GM19025 (cell line): ENCODE data around the gene CEACAM16.
"Not testable (repeated sequence)": the region's sequence is repeated elsewhere in the genome, so short reads cannot be mapped to it uniquely, and the experiment has no call there.

ENCODE experiments used
- ATAC-seq: cut with Tn5 transposase; IDR thresholded peaks from one replicate; pipeline ENCODE4 v1.9.1; 2021; ENCODE audit warnings: mild to moderate bottlenecking, low read depth, moderate library complexity; ENCODE audit not compliant: unreplicated experiment

Gene CEACAM16

DNA sequence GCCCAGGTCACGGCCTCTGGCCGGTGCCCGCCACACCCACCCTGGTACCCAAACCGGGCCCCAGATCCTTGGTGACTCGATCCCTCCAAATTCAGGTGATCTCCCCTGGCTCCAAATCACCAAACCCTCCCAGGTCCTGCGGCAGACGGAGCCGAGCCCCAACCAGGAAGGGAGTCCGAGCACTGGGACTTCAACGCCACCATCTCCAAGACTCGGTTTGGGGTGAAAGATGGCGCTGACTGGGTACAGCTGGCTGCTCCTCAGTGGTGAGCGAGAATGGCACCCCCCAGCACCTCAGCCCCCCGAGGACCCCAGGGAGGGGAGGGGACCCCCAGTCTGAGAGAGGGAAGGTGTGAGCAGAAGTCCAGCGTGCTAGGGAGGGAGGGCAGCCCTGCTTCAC lies 2.3 kb downstream of the CEACAM16 start:
- ATAC-seq, result no peak

DNA sequence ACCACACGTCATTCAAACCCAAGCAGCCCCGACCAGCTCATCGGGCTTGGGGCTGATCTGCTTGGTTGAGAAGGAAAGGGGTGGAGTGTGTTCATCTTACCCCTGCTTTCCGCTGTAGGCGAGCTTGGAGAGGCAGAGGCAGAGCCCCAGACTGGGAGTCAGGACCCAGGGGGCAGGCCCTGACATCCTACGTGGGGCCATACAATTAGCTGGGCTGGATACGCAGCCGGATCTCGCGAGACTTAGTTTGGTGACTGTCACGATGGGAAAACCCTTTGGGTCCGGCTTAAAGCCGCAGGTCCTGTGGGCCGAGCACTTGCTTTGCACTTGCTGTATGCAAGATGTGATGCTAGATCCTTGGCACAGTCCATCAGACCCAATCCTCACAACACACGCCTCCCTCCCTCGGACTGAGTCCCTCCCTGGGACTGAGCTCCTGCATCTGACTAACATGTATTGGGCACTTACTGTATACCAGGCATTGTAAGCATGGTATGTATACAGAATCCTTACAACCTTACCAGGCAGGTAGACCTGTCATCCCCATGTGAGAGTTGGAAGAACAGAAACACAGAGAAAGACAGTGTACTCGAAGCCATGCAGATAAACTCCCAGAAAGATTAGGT lies 3.7 kb downstream of the CEACAM16 start:
- ATAC-seq, result no peak

- no peak for ATAC-seq
Measured at GRCh38 chr19:44703336-44704078, 4.6 kb downstream of the CEACAM16 start.

DNA sequence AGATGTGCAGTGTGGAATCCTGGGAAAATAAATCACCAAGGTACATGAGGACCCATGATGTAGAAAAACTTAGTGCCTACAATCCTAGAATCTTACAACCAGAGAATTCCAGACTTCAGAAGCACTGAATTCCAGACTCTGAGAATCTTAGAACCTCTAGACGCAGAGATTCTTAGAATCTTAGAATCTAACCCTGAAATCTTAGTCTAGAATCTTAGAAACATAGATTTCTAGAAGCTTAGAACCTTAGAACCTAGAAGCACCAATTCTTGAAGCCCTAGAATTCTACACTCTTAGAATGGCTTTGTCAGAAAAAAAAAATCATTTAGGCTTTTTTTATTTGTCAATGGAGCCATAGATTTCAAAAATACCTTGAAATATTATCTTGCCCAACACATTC lies 6.0 kb downstream of the CEACAM16 start:
- no peak for ATAC-seq

GRCh38 chr19:44705502-44706010 lies 6.6 kb downstream of the CEACAM16 start:
- ATAC-seq, result no peak

DNA sequence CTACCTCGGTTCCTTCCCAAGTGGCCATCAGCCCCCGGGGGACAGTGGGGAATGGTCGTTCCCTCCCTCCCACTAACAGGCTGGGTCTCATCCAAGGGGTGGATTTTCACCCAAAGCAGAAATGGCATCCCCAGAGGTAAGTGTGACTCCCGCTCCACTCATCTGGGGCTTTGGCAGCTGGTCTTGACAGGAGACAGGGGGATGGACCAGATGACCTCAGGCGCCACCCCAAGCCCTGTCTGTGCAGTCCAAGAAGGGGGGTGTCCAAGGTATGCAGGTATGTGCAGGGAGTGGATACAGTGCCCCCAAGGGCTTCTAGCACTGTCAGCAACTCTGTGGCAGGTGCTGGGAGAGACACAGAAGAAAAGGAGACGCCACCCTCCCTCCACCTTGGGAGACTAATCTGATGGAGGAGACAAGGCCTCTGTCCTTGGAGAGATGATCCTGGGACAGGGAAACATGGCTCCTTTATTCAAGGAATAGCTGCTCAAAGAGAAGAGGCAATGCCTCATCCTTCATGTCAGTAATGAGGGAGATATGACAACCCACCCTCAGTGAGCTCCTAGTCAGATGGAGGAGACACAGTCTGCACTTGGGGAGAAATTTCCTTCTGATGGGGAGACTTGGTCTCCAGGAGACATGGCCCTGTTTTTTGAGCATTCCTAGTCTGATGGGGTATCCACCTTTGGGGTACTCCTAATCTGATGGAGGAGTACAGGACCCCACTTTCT lies 7.7 kb downstream of the CEACAM16 start:
- no peak for ATAC-seq

- no peak for ATAC-seq
Measured at GRCh38 chr19:44707794-44708193, 8.8 kb downstream of the CEACAM16 start.

DNA sequence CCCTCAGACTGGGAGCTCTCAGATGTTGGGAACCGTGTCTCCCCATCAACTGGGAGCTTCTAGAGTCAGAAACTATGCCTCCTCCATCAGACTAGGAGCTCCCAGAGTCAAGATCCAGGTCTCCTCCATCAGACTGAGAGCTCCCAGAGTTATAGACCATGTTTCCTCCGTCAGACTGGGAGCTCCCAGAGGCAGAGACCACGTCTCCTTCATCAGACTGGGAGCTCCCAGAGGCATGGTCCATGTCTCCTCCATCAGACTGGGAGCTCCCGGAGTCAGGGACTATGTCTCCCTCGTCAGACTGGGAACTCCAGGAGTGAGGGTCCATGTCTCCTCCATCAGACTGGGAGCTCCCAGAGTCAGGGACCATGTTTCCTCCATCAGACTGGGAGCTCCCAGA lies 10.0 kb downstream of the CEACAM16 start:
- ATAC-seq, result no peak

DNA sequence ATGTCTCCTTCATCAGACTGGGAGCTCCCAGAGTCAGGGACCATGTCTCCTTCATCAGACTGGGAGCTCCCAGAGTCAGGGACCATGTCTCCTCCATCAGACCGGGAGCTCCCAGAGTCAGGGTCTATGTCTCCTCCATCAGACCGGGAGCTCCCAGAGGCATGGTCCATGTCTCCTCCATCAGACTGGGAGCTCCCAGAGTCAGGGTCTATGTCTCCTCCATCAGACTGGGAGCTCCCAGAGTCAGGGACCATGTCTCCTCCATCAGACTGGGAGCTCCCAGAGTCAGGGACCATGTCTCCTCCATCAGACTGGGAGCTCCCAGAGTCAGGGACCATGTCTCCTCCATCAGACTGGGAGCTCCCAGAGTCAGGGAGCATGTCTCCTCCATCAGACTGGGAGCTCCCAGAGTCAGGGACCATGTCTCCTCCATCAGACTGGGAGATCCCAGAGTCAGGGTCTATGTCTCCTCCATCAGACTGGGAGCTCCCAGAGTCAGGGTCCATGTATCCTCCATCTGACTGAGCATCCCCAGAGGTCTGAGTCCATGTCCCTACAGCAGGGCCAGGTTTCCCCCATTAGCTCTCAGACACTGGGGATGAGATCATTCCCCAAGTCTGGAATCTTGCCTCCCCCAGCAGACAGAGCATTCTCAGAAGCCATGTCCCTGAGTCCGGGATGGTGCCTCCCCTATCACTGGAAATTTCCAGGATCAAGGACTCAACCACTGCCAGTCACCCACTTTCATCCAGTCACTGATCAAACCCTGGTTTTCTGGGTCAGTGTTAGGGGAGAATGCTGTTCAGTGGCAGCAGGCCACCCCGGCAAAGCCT lies 10.7 kb downstream of the CEACAM16 start:
- not testable (repeated sequence) for ATAC-seq

DNA sequence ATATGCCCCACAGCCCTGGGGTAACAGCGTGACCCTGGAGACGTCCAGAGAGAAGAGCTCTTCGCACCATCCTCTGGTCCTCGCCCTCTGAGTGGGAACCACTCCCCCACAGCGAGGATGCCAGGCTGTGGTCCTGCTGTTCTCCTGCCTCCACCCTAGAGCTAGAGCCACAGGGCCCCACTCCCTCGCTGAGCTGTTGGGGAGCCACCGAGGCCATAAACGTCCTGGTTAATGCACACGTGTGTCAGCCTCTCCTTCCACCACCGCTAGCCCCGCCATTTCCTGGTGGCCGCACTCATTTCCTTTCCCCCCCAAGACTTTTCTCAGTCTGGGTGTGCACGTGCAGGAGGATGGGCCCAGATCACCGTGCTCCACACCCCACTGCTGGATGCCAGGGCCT lies 11.5 kb downstream of the CEACAM16 start:
- ATAC-seq, result no peak

- ATAC-seq, result no peak
Measured at GRCh38 chr19:44712864-44713515, 14.0 kb downstream of the CEACAM16 start.

- no peak for ATAC-seq
Measured at GRCh38 chr19:44714597-44715169, 15.7 kb downstream of the CEACAM16 start.

- ATAC-seq, result no peak
Measured at GRCh38 chr19:44717603-44718002, 18.7 kb downstream of the CEACAM16 start.

DNA sequence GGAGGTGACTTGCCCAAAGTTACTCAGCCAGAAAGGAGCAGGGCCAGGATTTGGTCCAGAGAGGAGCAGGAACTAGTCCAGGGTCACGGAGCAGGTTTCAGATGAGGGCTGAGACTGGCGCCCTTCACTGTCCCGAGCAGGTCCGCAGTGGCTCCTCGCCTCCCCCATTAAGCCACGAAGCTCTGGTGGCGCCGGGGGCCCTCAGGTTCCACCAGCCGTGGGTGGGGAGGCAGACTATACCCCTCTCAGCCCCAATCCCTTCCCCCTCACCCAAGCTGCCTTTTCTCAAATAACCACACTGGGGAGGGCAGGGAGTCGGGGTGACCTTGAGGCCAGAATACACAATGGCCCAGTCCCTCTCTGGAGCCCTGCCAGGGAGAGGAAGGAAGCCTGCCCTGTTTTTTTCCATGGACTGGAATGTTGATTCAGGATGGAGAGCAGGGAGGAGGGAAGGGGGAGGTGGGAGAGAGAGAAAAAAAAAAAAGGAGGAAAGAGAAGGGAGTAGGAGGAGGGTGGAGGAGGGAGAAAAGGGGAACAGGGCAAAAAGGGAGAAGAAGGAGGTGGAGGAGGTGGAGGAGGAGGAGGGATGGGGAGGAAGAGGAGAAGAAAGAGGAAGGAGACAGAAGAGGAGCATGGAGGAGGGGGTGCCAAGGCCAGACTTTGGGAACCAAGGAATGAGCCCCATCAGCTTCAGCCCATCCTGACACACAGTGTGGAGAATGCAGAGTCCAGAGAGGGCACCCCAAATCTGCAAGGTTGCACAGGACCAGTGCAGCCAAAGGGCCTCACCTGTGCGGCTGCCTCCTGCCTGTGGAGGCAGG lies 19.7 kb downstream of the CEACAM16 start:
- no peak for ATAC-seq

GRCh38 chr19:44719262-44719701 lies 20.3 kb downstream of the CEACAM16 start:
- ATAC-seq, result no peak

DNA sequence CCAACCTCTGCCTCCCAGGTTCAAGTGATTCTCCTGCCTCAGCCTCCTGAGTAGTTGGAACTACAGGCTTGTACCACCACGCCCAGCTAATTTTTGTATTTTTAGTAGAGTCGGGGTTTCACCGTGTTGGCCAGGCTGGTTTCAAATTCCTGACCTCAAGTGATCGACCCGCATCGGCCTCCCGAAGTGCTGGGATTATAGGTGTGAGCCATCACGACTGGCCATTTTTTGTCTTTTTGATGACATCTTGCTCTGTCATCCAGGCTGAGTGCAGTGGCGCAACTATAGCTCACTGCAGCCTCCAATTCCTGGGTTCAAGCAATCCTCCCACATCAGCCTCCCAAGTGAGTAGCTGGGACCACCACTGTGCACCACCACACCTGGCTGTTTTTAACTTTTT lies 21.4 kb downstream of the CEACAM16 start:
- not testable (repeated sequence) for ATAC-seq

GRCh38 chr19:44720945-44721344 lies 22.0 kb downstream of the CEACAM16 start:
- no peak for ATAC-seq

DNA sequence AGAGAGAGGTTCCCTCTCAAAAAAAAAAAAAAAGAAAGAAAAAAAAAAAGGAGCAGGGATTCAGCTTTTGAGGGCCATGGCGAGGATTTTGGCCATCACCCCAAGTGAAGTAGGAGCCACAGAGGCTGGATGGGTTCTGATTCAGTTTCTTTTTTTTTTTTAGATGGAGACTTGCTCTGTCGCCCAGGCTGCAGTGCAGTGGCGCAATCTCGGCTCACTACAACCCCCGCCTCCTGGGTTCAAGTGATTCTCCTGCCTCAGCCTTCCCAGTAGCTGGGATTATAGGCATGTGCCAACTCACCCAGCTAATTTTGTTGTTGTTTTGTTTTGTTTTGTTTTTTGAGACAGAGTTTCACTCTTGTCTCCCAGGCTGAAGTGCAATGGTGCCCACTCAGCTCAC lies 22.4 kb downstream of the CEACAM16 start:
- not testable (repeated sequence) for ATAC-seq
